SIG-M5 (cell line): Measurements from ENCODE around the gene AKAP7.

Source experiments
- DNase-seq: peaks from one replicate; lab custom pipeline; 2025; lab: John Stamatoyannopoulos, UW

Gene AKAP7

GRCh38 chr6:131199568-131200272, 64.5 kb downstream of the AKAP7 start:
- DNase-seq, result peak; percentile 78

- no peak for DNase-seq
These were observed 70.4 kb downstream of the AKAP7 start for GRCh38 chr6:131205481-131206244.

- no peak for DNase-seq
These were observed 71.4 kb downstream of the AKAP7 start for GRCh38 chr6:131206463-131207251.

- no peak for DNase-seq
These were observed 73.5 kb downstream of the AKAP7 start for GRCh38 chr6:131208787-131209186.

- no peak for DNase-seq
These were observed 75.2 kb downstream of the AKAP7 start for GRCh38 chr6:131210469-131210868.

GRCh38 chr6:131212024-131212423, 76.8 kb downstream of the AKAP7 start:
- DNase-seq, result no peak

GRCh38 chr6:131212913-131213312, 77.6 kb downstream of the AKAP7 start:
- no peak for DNase-seq

- DNase-seq, result no peak
These were observed 78.3 kb downstream of the AKAP7 start for GRCh38 chr6:131213501-131213990.

- no peak for DNase-seq
These were observed 80.0 kb downstream of the AKAP7 start for GRCh38 chr6:131215219-131215618.

GRCh38 chr6:131216246-131216645, 81.0 kb downstream of the AKAP7 start:
- DNase-seq, result no peak

GRCh38 chr6:131222773-131223172, 87.5 kb downstream of the AKAP7 start:
- no peak for DNase-seq

GRCh38 chr6:131223416-131223815, 88.1 kb downstream of the AKAP7 start:
- DNase-seq, result no peak

- DNase-seq, result no peak
These were observed 89.9 kb downstream of the AKAP7 start for GRCh38 chr6:131225127-131225526.

GRCh38 chr6:131225959-131226358, 90.7 kb downstream of the AKAP7 start:
- no peak for DNase-seq

- no peak for DNase-seq
These were observed 91.3 kb downstream of the AKAP7 start for GRCh38 chr6:131226459-131227157.

- DNase-seq, result no peak
These were observed 91.9 kb downstream of the AKAP7 start for GRCh38 chr6:131227158-131227543.

GRCh38 chr6:131231103-131231502, 95.8 kb downstream of the AKAP7 start:
- no peak for DNase-seq

- DNase-seq, result no peak
These were observed 96.6 kb downstream of the AKAP7 start for GRCh38 chr6:131231891-131232290.

GRCh38 chr6:131244942-131245341, 109.7 kb downstream of the AKAP7 start:
- no peak for DNase-seq

- peak; percentile 53 for DNase-seq
These were observed 114.9 kb downstream of the AKAP7 start for GRCh38 chr6:131250122-131250521.

- no peak for DNase-seq
These were observed 115.7 kb downstream of the AKAP7 start for GRCh38 chr6:131250936-131251335.
